IMR-90 (cell line): ENCODE results near the gene ERCC8. TPM values are rescaled to one million over a fixed set of nuclear protein-coding genes. Genes with fewer than 3 reads are reported as not detected.

ENCODE experiments used
- ATAC-seq: fragments of 200-7000 bp; cut with Tn5 transposase; 2 replicates; pipeline ENCODE4 v1.9.1; 2020; ENCODE audit warnings: low read depth, mild to moderate bottlenecking, moderate library complexity
- BruUV-seq: library from RNA; stranded (reverse); fragments of 400-500 nt; replicated peaks from 2 replicates; lab custom pipeline; 2021; lab: Mats Ljungman, UMichigan
- CTCF ChIA-PET: fragments of 300-600 bp; formaldehyde crosslinking; extraction: SDS; loops from one replicate; lab custom pipeline; 2021; ENCODE audit warnings: antibody characterized with exemption; lab: Yijun Ruan, JAX
- POLR2A ChIA-PET: fragments of 300-600 bp; sonication (Branson Sonifier 250); formaldehyde crosslinking; loops from one replicate; lab custom pipeline; 2022; ENCODE audit warnings: antibody characterized with exemption; ENCODE audit not compliant: unreplicated experiment; lab: Charles Lee
- DNase-seq: peaks from one replicate; pipeline ENCODE4 v3.0.0; 2013
- H2AFZ ChIP-seq: replicated peaks from 2 replicates; pipeline ENCODE3; 2013; ENCODE audit warnings: low read length, mild to moderate bottlenecking; ENCODE audit not compliant: poor library complexity
- H2AK5ac ChIP-seq: 2 replicates; pipeline ENCODE4 v1.6.1; 2013; ENCODE audit warnings: low read depth, low read length, inconsistent platforms
- H2AK9ac ChIP-seq: replicated peaks from 2 replicates; pipeline ENCODE3; 2013; ENCODE audit warnings: mild to moderate bottlenecking, low read depth, low read length, moderate library complexity; ENCODE audit not compliant: poor library complexity
- H2BK120ac ChIP-seq: 2 replicates; pipeline ENCODE4 v1.6.1; 2013; ENCODE audit warnings: low read depth, low read length, inconsistent platforms
- H2BK15ac ChIP-seq: 3 replicates; pipeline ENCODE4 v1.6.1; 2013; ENCODE audit warnings: low read depth, low read length, inconsistent platforms
- H2BK20ac ChIP-seq: 2 replicates; pipeline ENCODE4 v1.6.1; 2013; ENCODE audit warnings: low read depth, mild to moderate bottlenecking, inconsistent platforms, low read length, moderate library complexity
- H2BK5ac ChIP-seq: 2 replicates; pipeline ENCODE4 v1.6.1; 2013; ENCODE audit warnings: mild to moderate bottlenecking, low read depth, low read length, inconsistent platforms; ENCODE audit not compliant: poor library complexity, severe bottlenecking
- H3K14ac ChIP-seq: replicated peaks from 2 replicates; pipeline ENCODE4 v1.6.1; 2013; ENCODE audit warnings: low read depth, low read length, inconsistent platforms
- H3K18ac ChIP-seq: 2 replicates; pipeline ENCODE4 v1.6.1; 2013; ENCODE audit warnings: low read depth, low read length, control low read depth
- H3K23ac ChIP-seq: 2 replicates; pipeline ENCODE4 v1.6.1; 2013; ENCODE audit warnings: low read depth, low read length, inconsistent platforms
- H3K27ac ChIP-seq: 2 replicates; pipeline ENCODE4 v1.5.1; 2013; ENCODE audit warnings: mild to moderate bottlenecking, control low read depth, low read length; ENCODE audit not compliant: insufficient read depth
- H3K27me3 ChIP-seq: 2 replicates; pipeline ENCODE4 v1.6.1; 2013; ENCODE audit warnings: low read length; ENCODE audit not compliant: control insufficient read depth, insufficient read depth
- H3K36me3 ChIP-seq: 2 replicates; pipeline ENCODE4 v1.6.1; 2013; ENCODE audit warnings: low read length, mixed read lengths; ENCODE audit not compliant: control insufficient read depth, insufficient read depth
- H3K4ac ChIP-seq: 2 replicates; pipeline ENCODE4 v1.6.1; 2013; ENCODE audit warnings: low read depth, low read length, inconsistent platforms
- H3K4me1 ChIP-seq: 2 replicates; pipeline ENCODE4 v1.6.1; 2013; ENCODE audit warnings: low read length, mixed read lengths; ENCODE audit not compliant: control insufficient read depth, insufficient read depth
- H3K4me2 ChIP-seq: 2 replicates; pipeline ENCODE4 v1.6.1; 2013; ENCODE audit warnings: low read depth, mild to moderate bottlenecking, control low read depth, low read length, moderate library complexity
- H3K4me3 ChIP-seq: 2 replicates; pipeline ENCODE4 v1.5.1; 2013; ENCODE audit warnings: low read depth, mild to moderate bottlenecking, control low read depth, low read length, moderate library complexity; ENCODE audit not compliant: insufficient read depth
- H3K56ac ChIP-seq: 2 replicates; pipeline ENCODE4 v1.6.1; 2013; ENCODE audit warnings: low read length, inconsistent platforms; ENCODE audit not compliant: insufficient read depth; ENCODE audit errors: extremely low read depth
- H3K79me1 ChIP-seq, 2 experiments: 2 replicates each; pipeline ENCODE4 v1.6.1; 2013; ENCODE audit warnings: low read length in 2 of 2, inconsistent platforms in 1 of 2, low read depth in 1 of 2
- H3K9ac ChIP-seq: 2 replicates; pipeline ENCODE4 v1.6.1; 2013; ENCODE audit warnings: low read depth, low read length, control low read depth
- H3K9me1 ChIP-seq: 2 replicates; pipeline ENCODE4 v1.6.1; 2013; ENCODE audit warnings: low read length, inconsistent platforms; ENCODE audit not compliant: insufficient read depth
- H3K9me3 ChIP-seq: 2 replicates; pipeline ENCODE4 v1.6.1; 2013; ENCODE audit warnings: low read length; ENCODE audit not compliant: control insufficient read depth, insufficient read depth
- H4K20me1 ChIP-seq: 2 replicates; pipeline ENCODE4 v1.6.1; 2013; ENCODE audit warnings: low read length, inconsistent platforms; ENCODE audit not compliant: insufficient read depth
- H4K5ac ChIP-seq: 2 replicates; pipeline ENCODE4 v1.6.1; 2013; ENCODE audit warnings: mild to moderate bottlenecking, low read depth, low read length, control low read depth
- H4K8ac ChIP-seq, 2 experiments: 2 replicates each; pipeline ENCODE4 v1.6.1; 2013; ENCODE audit warnings: low read depth in 2 of 2, low read length in 2 of 2, control low read depth in 1 of 2, inconsistent platforms in 1 of 2
- H4K91ac ChIP-seq: 2 replicates; pipeline ENCODE4 v1.6.1; 2013; ENCODE audit warnings: low read depth, low read length, inconsistent platforms; ENCODE audit not compliant: insufficient read depth
- CEBPB ChIP-seq: IDR thresholded peaks from 2 replicates; pipeline ENCODE4 v1.6.1; 2012; ENCODE audit warnings: low read depth, low read length, improper control_type of control experiment
- FOS ChIP-seq: fragments of 150-350 bp; IDR thresholded peaks from 2 replicates; pipeline ENCODE4 v1.6.1; 2016; ENCODE audit warnings: low read depth, low read length
- MAZ ChIP-seq: IDR thresholded peaks from 2 replicates; pipeline ENCODE4 v1.6.1; 2012; ENCODE audit warnings: low read depth, mild to moderate bottlenecking, low read length, improper control_type of control experiment, moderate library complexity, borderline replicate concordance
- MXI1 ChIP-seq: IDR thresholded peaks from 2 replicates; pipeline ENCODE4 v1.6.1; 2012; ENCODE audit warnings: low read depth, mild to moderate bottlenecking, low read length, moderate library complexity, borderline replicate concordance
- SMC3 ChIP-seq: fragments of 150-350 bp; IDR thresholded peaks from 2 replicates; pipeline ENCODE4 v1.6.1; 2016; ENCODE audit warnings: low read depth, mild to moderate bottlenecking, antibody characterized with exemption, low read length, moderate library complexity
- WGBS, 2 experiments: methylation state at CpG; one replicate each; pipeline versions ENCODE4 v1.1.5 to v1.1.7; 2013; ENCODE audit warnings: missing lambda C conversion rate in 2 of 2; ENCODE audit not compliant: insufficient read length in 1 of 2; ENCODE audit errors: extremely low coverage in 2 of 2; 5-methylcytosine and 5-hydroxymethylcytosine counted together
- dilution Hi-C: fragments of 300-500 bp; cut with HindIII; formaldehyde crosslinking; loops from one replicate; pipeline ENCODE4 v1.14.3; 2018; ENCODE audit warnings: low sequenced_read_pairs; ENCODE audit not compliant: unreplicated experiment
- in situ Hi-C: fragments of 300-500 bp; cut with MboI; formaldehyde crosslinking; loops from 3 replicates; pipeline ENCODE4 v1.14.3; 2019; ENCODE audit warnings: low sequenced_read_pairs, inconsistent platforms, mixed read lengths
- intact Hi-C: fragments of 100-400 bp; cut with micrococcal nuclease; formaldehyde crosslinking; loops from 2 replicates; pipeline ENCODE4 v1.10.0; 2022
- polyA plus RNA-seq, 3 experiments: library from polyadenylated mRNA; depleted of rRNA; stranded (reverse); fragments of >200 nt; gene quantifications; 2 replicates each; pipeline ENCODE4 v1.2.3, GENCODE V29; 2012; ENCODE audit warnings: low replicate concordance in 1 of 3
- total RNA-seq: library from RNA; depleted of rRNA; stranded (reverse); fragments of >200 nt; gene quantifications from 2 replicates; pipeline ENCODE4 v1.2.3, GENCODE V29; 2012
- TF ChIP-seq, protein P1 (sequence below): fragments of 150-350 bp; IDR thresholded peaks from 2 replicates; pipeline ENCODE4 v1.6.1; 2016; ENCODE audit warnings: low read depth, mild to moderate bottlenecking, low read length, moderate library complexity, borderline replicate concordance

ERCC8 gene
- total and polyA plus RNA-seq, 2 of the 4 experiments (the other 2 are of a cell fraction), result 12.6 to 29.2 TPM

DNA sequence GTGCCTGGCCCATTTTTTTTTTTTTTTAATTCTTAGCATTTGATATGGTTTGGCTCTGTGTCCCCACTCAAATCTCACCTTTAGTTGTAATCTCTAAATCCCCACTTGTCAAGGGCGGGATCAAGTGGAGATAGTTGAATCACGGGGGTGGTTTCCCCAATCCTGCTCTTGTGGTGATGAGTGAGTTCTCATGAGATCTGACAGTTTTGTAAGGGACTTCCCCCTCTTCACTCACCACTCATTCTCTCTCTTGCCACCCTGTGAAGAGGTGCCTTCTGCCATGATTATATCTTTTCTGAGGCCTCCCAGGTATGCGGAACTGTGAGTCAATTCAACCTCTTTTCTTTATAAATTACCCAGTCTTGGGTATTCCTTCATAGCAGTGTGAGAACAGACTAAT, 27.4 kb upstream of the ERCC8 start (continued):
- TF ChIP-seq, protein P1, sequence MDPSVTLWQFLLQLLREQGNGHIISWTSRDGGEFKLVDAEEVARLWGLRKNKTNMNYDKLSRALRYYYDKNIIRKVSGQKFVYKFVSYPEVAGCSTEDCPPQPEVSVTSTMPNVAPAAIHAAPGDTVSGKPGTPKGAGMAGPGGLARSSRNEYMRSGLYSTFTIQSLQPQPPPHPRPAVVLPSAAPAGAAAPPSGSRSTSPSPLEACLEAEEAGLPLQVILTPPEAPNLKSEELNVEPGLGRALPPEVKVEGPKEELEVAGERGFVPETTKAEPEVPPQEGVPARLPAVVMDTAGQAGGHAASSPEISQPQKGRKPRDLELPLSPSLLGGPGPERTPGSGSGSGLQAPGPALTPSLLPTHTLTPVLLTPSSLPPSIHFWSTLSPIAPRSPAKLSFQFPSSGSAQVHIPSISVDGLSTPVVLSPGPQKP, result no peak
- TF ChIP-seq FOS, result no peak

DNA sequence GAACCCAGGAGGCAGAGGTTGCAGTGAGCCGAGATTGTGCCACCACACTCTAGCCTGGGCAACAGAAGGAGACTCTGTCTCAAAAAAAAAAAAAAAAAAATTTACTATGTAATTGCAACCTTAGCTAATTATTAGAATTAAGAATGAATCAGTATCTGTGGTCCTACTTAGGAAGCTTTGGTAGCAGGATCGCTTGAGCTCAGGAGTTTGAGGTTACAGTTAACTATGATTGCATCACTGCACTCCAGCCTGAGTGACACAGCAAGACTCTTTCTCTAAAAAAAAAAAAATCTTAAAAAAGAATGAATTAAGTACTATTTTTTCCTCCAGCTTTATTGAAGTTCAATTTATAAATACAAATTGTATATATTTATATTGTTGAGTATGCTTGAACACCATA, 16.8 kb upstream of the ERCC8 start:
- Histone ChIP-seq H2BK15ac (no peak overlapping the region), H3K27me3 (no peaks in the 10 kb centered on the region), H4K91ac (no peak overlapping the region), H3K4me2 (no peak overlapping the region), H2AK5ac (no peak overlapping the region), H3K9me3 (no peaks in the 10 kb centered on the region), H3K9ac (no peak overlapping the region), H2BK5ac (no peak overlapping the region), H3K4me1 (no peaks in the 10 kb centered on the region), H2BK120ac (no peak overlapping the region), H3K56ac (no peak overlapping the region), H2AK9ac (no peak overlapping the region), H3K9me1 (no peaks in the 10 kb centered on the region), H3K4me3 (no peak overlapping the region), H3K23ac (no peak overlapping the region), H4K8ac (no peak overlapping the region), H3K14ac (no peak overlapping the region), H2AFZ (no peak overlapping the region), H2BK20ac (no peak overlapping the region), H4K5ac (no peak overlapping the region), H4K20me1 (no peaks in the 10 kb centered on the region; the same call in 1 of the 2 replicates), H3K4ac (no peak overlapping the region), H3K27ac (no peak overlapping the region), H3K79me1 (peaks cover 9 to 10% of the 10 kb centered on the region in 2 experiments; a peak in 3 of 4 replicates), H3K18ac (no peak overlapping the region), H3K36me3 (no peaks in the 10 kb centered on the region)
- WGBS, 2 experiments, result no CpG with 5 or more reads among the region's 2 CpGs
- intact Hi-C loops (loop anchor here (5.0 kb wide), 1 partner anchor 201 kb away; the partner anchor contains the start of gene SMIM15), dilution Hi-C loops (no loop called here), in situ Hi-C loops (loop anchor here (25.0 kb wide), 2 partner anchors 701 to 976 kb away; no protein-coding TSS in a partner anchor)
- peak; percentile 61 for DNase-seq
- no TSS peak for BruUV-seq
- POLR2A ChIA-PET, result no interaction called here
- CTCF ChIA-PET, result interaction anchor here (0.6 kb wide), 2 partner anchors 9 to 360 kb away, joined by 3 to 4 read pairs; no protein-coding TSS in a partner anchor
- TF ChIP-seq MAZ (no peak), FOS (no peak), SMC3 (no peak), CEBPB (peak; percentile 85), MXI1 (no peak)
- no peak; the same call in 1 of the 2 replicates for ATAC-seq
